GM13977 (cell line): ENCODE results near the gene CACNG3.

Source experiments
- DNase-seq: peaks from one replicate; pipeline ENCODE4 v3.0.0; 2012; ENCODE audit warnings: low spot score
- CTCF ChIP-seq: IDR thresholded peaks from 2 replicates; pipeline ENCODE4 v1.5.1; 2012; ENCODE audit warnings: mild to moderate bottlenecking, control low read depth; ENCODE audit not compliant: insufficient read depth; ENCODE audit errors: extremely low read depth, missing control alignments
- in situ Hi-C: fragments of 300-500 bp; cut with MboI; formaldehyde crosslinking; loops from one replicate; pipeline ENCODE4 v1.12.0; 2022; ENCODE audit warnings: low sequenced_read_pairs, low pct_unique_long_range_greater_than_20kb, mixed read lengths, inconsistent platforms; ENCODE audit not compliant: unreplicated experiment

The CACNG3 gene

GRCh38 chr16:24255456-24256371 is at the start of gene CACNG3:
Gene CACNG3, plus strand, starts transcription at chr16:24256335. Its CDS starts 420 bp downstream, at chr16:24256755.
- peak; percentile 65 for DNase-seq
- no peak for TF ChIP-seq CTCF
- in situ Hi-C loops = no loop called here

- no peak for TF ChIP-seq CTCF
- in situ Hi-C loops = no loop called here
- DNase-seq = no peak
Measured at GRCh38 chr16:24206926-24207325, 49.2 kb upstream of the CACNG3 start.

GRCh38 chr16:24208710-24209109 is 47.4 kb upstream of the CACNG3 start:
- no peak for TF ChIP-seq CTCF
- in situ Hi-C loops = no loop called here
- no peak for DNase-seq

GRCh38 chr16:24214992-24215391 is 41.1 kb upstream of the CACNG3 start:
- TF ChIP-seq CTCF = no peak
- in situ Hi-C loops = no loop called here
- no peak for DNase-seq

GRCh38 chr16:24216961-24217360 is 39.2 kb upstream of the CACNG3 start:
- no peak for DNase-seq
- TF ChIP-seq CTCF = no peak
- in situ Hi-C loops = no loop called here

GRCh38 chr16:24217461-24217860 is 38.7 kb upstream of the CACNG3 start:
- TF ChIP-seq CTCF = no peak
- DNase-seq = no peak
- in situ Hi-C loops = no loop called here
